Measurements from ENCODE around the gene GGACT.

The GGACT gene

GRCh38 chr13:100508996-100509395 lies 79.6 kb downstream of the GGACT start:
- Mint-ChIP-seq H3K27me3 (ENCODE audit: low read depth) (peaks cover 50% of the 10 kb centered on the region), H3K4me1 (peaks cover 31% of the 10 kb centered on the region), H3K9me3 (no peaks in the 10 kb centered on the region), H3K27ac (peak overlapping the region; percentile 1 to 13 (median 3)), H3K4me3 (no peak overlapping the region), H3K36me3 (ENCODE audit: low read depth) (no peaks in the 10 kb centered on the region)
- TF ChIP-seq CTCF (IDR thresholded peaks at IDR 0.05; ENCODE audit: unreplicated experiment in 3 of 3) = no peak

DNA sequence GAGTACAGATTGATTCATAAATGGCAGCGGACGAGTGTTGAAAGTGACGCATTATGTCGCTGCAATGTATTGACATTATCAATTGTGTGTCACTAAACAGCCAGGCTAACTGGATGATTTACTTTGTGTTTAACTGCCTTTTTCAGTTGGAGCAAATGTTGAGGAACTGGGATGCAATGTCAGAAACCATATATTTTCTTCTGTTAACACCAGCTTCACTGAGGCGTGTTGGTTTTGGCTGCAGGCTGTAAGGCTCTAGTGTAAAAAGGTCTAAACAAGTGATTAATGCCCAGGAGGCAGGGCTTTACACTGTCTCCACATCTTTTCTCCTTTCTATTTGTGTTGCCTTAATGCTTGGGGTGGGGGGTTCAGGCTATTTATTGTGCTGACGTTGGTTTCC lies 80.1 kb downstream of the GGACT start:
- Mint-ChIP-seq H3K9me3 (no peaks in the 10 kb centered on the region), H3K27ac (peak overlapping the region in 1 of 3 experiments; percentile 13), H3K4me3 (no peak overlapping the region), H3K27me3 (ENCODE audit: low read depth) (peaks cover 45% of the 10 kb centered on the region), H3K4me1 (peaks cover 27% of the 10 kb centered on the region), H3K36me3 (ENCODE audit: low read depth) (no peaks in the 10 kb centered on the region)
- TF ChIP-seq CTCF (IDR thresholded peaks at IDR 0.05; ENCODE audit: unreplicated experiment in 3 of 3) = no peak

DNA sequence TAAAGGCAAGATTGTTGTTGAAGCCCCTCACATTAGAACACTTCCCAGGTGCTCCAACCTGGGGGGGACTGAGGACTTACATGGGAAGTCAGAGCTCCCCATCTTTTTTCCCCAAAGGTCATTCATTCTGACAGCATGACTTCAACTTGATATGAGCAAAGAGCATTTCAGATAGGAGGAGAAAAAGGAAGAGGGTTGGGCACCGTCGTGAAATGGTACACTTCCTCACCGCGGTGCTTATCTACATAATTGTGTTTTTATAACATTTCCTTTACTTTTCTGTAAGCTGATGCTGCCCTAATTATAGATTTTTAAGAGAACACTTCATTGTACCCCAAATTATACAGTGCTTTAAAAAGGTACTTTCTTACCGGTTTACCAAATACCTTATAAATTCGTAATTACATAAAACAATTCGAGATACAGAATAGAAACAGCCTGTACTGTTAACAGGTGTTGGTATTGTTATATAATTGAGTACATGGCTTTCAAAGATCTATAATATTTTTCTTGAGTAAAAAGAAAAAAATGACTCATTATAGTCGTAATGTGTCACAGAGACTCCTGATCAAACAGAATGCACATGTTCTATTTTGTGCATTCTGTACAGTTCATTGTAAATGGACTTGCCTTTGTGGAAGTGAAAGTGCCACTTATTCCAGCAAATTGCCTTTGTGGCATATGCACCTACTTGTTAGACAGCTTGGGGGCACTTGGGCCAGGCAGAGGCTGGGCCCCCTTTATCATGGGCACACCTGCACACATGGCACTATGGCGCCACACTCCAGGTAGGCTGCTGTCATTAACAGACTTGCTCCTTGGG lies 81.8 kb downstream of the GGACT start:
- TF ChIP-seq CTCF (IDR thresholded peaks at IDR 0.05; ENCODE audit: unreplicated experiment in 3 of 3) = no peak
- no peak overlapping the region for H3K27ac Mint-ChIP-seq
- peaks cover 22% of the 10 kb centered on the region for H3K4me1 Mint-ChIP-seq
- no peaks in the 10 kb centered on the region for H3K9me3 Mint-ChIP-seq
- H3K36me3 Mint-ChIP-seq (ENCODE audit: low read depth) = no peaks in the 10 kb centered on the region
- no peak overlapping the region for H3K4me3 Mint-ChIP-seq
- H3K27me3 Mint-ChIP-seq (ENCODE audit: low read depth) = peaks cover 31% of the 10 kb centered on the region

GRCh38 chr13:100506154-100506553 lies 82.4 kb downstream of the GGACT start:
- H3K36me3 Mint-ChIP-seq (ENCODE audit: low read depth) = no peaks in the 10 kb centered on the region
- H3K9me3 Mint-ChIP-seq = no peaks in the 10 kb centered on the region

GRCh38 chr13:100503622-100504021 lies 85.0 kb downstream of the GGACT start:
- Mint-ChIP-seq H3K27me3 (ENCODE audit: low read depth) (peaks cover 9% of the 10 kb centered on the region), H3K4me1 (peaks cover 6% of the 10 kb centered on the region), H3K4me3 (no peak overlapping the region), H3K36me3 (ENCODE audit: low read depth) (no peaks in the 10 kb centered on the region), H3K27ac (no peak overlapping the region), H3K9me3 (no peaks in the 10 kb centered on the region)
- TF ChIP-seq CTCF (IDR thresholded peaks at IDR 0.05; ENCODE audit: unreplicated experiment in 3 of 3) = no peak

More at GRCh38 chr13:100506154-100506553, 82.4 kb downstream of the GGACT start:
- Mint-ChIP-seq H3K4me3 (no peak overlapping the region), H3K4me1 (peaks cover 19% of the 10 kb centered on the region), H3K27ac (no peak overlapping the region), H3K27me3 (ENCODE audit: low read depth) (peaks cover 24% of the 10 kb centered on the region)
- TF ChIP-seq CTCF (IDR thresholded peaks at IDR 0.05; ENCODE audit: unreplicated experiment in 3 of 3) = no peak

DNA sequence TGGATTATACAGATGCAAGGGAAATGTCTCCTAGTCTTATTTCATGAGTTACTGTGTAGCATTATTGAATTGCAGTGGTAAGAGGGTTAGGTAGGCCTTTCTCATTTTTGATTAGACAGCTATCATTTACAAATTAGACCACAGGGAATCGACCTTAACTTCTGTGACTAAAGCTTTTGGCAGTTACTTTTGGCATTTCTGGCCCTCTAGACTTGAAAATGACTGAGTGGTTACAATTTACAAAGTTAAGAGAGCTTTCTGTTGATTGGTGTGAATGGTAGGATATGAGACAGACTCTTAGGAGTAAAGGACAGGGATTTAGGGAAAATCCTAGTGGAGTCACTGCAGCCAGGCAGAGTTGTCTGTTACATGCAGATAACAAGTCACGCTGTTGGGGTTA lies 86.1 kb downstream of the GGACT start:
- Mint-ChIP-seq H3K27ac (peak overlapping the region in 1 of 3 experiments; percentile 12), H3K9me3 (no peaks in the 10 kb centered on the region), H3K27me3 (ENCODE audit: low read depth) (peaks cover 9% of the 10 kb centered on the region), H3K4me3 (no peak overlapping the region), H3K36me3 (ENCODE audit: low read depth) (no peaks in the 10 kb centered on the region), H3K4me1 (no peaks in the 10 kb centered on the region)
- TF ChIP-seq CTCF (IDR thresholded peaks at IDR 0.05; ENCODE audit: unreplicated experiment in 3 of 3) = no peak

Data from nephron (organoid).